B cell (primary cell): ENCODE measurements around the gene TIMM10. TPM values are rescaled to one million over a fixed set of nuclear protein-coding genes. Genes with fewer than 3 reads are reported as not detected.

Experiments used
- ATAC-seq: fragments of 200-7000 bp; cut with Tn5 transposase; one replicate; pipeline ENCODE4 v1.10.0; 2021; ENCODE audit warnings: low read depth, mild to moderate bottlenecking, moderate number of reproducible peaks, moderate library complexity
- CTCF ChIA-PET: fragments of 350-600 bp; sonication (Branson Sonifier 250); formaldehyde crosslinking; loops from one replicate; lab custom pipeline; 2021; ENCODE audit warnings: antibody characterized with exemption, inconsistent platforms; lab: Charles Lee
- POLR2A ChIA-PET: fragments of 350-600 bp; sonication (Branson Sonifier 250); formaldehyde crosslinking; loops from one replicate; lab custom pipeline; 2021; ENCODE audit warnings: antibody characterized with exemption; lab: Charles Lee
- DNase-seq: peaks from one replicate; pipeline ENCODE4 v3.0.0; 2013
- H2AFZ ChIP-seq: 2 replicates; pipeline ENCODE4 v1.6.1; 2012; ENCODE audit warnings: mild to moderate bottlenecking, low read depth, low read length; ENCODE audit not compliant: insufficient read depth, poor library complexity, severe bottlenecking
- H3K27ac ChIP-seq, 2 donors: 1 replicate in 1 of 2; 2 replicates in 1 of 2; pipeline ENCODE4 v1.5.1; 2012 to 2013; ENCODE audit warnings: low read length in 2 of 2, mild to moderate bottlenecking in 2 of 2, moderate library complexity in 1 of 2
- H3K27me3 ChIP-seq, 4 experiments: fragments of 200-600 bp in 1 of 4; sonication (generic) in 1 of 4; replicated peaks in 1 of 4; 1 replicate in 2 of 4; 2 replicates in 2 of 4; pipeline versions ENCODE4 v1.6.1 to v1.7.0; 2013 to 2016; ENCODE audit warnings: low read length in 3 of 4, mild to moderate bottlenecking in 2 of 4, mixed read lengths in 1 of 4, moderate library complexity in 1 of 4; ENCODE audit not compliant: insufficient read depth in 4 of 4, control insufficient read depth in 3 of 4; ENCODE audit errors: control extremely low read depth in 1 of 4
- H3K36me3 ChIP-seq, 2 experiments: replicated peaks in 1 of 2; 1 replicate in 1 of 2; 2 replicates in 1 of 2; pipeline versions ENCODE4 v1.6.1 to v1.7.1; 2013; ENCODE audit warnings: low read length in 1 of 2; ENCODE audit not compliant: insufficient read depth in 2 of 2, control insufficient read depth in 1 of 2; ENCODE audit errors: control extremely low read depth in 1 of 2, extremely low read depth in 1 of 2
- H3K4me1 ChIP-seq, 2 donors: fragments of 200-600 bp in 1 of 2; sonication (generic) in 1 of 2; 1 replicate in 1 of 2; 2 replicates in 1 of 2; pipeline versions ENCODE4 v1.5.1 to v1.6.1; 2013 to 2017; ENCODE audit warnings: low read length in 2 of 2; ENCODE audit not compliant: control insufficient read depth in 2 of 2, insufficient read depth in 2 of 2
- H3K4me2 ChIP-seq: replicated peaks from 2 replicates; pipeline ENCODE3; 2012; ENCODE audit warnings: mild to moderate bottlenecking, low read depth, low read length; ENCODE audit not compliant: poor library complexity, severe bottlenecking
- H3K4me3 ChIP-seq, 5 experiments: fragments of 200-600 bp in 1 of 5; sonication (generic) in 1 of 5; 1 replicate in 3 of 5; 2 replicates in 2 of 5; pipeline versions ENCODE4 v1.5.1 to v1.7.0; 2011 to 2016; ENCODE audit warnings: low read length in 4 of 5, mild to moderate bottlenecking in 4 of 5, low read depth in 2 of 5, control low read depth in 1 of 5, moderate library complexity in 1 of 5; ENCODE audit not compliant: insufficient read depth in 1 of 5; ENCODE audit errors: control extremely low read depth in 1 of 5, extremely low read depth in 1 of 5
- H3K79me2 ChIP-seq: fragments of 200-600 bp; sonication (generic); one replicate; pipeline ENCODE4 v1.6.0; 2016; ENCODE audit warnings: low read length; ENCODE audit not compliant: control insufficient read depth, insufficient read depth
- H3K9ac ChIP-seq: fragments of 200-600 bp; sonication (generic); 2 replicates; pipeline ENCODE4 v1.6.1; 2017; ENCODE audit warnings: mild to moderate bottlenecking, low read length, moderate library complexity
- H3K9me3 ChIP-seq, 3 donors: one replicate each; pipeline versions ENCODE4 v1.6.1 to v1.7.1; 2013; ENCODE audit warnings: low read length in 2 of 3; ENCODE audit not compliant: control insufficient read depth in 2 of 3, insufficient read depth in 1 of 3; ENCODE audit errors: control extremely low read depth in 1 of 3
- H4K20me1 ChIP-seq: 2 replicates; pipeline ENCODE4 v1.6.0; 2012; ENCODE audit warnings: mild to moderate bottlenecking, low read length; ENCODE audit not compliant: insufficient read depth, control insufficient read depth, poor library complexity, severe bottlenecking
- H3K27ac Mint-ChIP-seq: one replicate; pipeline ENCODE4 v1.8.0; 2021; ENCODE audit warnings: mixed read lengths
- H3K27me3 Mint-ChIP-seq: one replicate; pipeline ENCODE4 v1.8.0; 2021; ENCODE audit warnings: mixed read lengths
- H3K4me1 Mint-ChIP-seq: one replicate; pipeline ENCODE4 v1.8.0; 2021; ENCODE audit warnings: mixed read lengths
- H3K4me3 Mint-ChIP-seq: one replicate; pipeline ENCODE4 v1.8.0; 2021; ENCODE audit warnings: mixed read lengths
- H3K9me3 Mint-ChIP-seq: one replicate; pipeline ENCODE4 v1.8.0; 2022; ENCODE audit warnings: mixed read lengths; ENCODE audit not compliant: insufficient read depth
- EZH2 ChIP-seq: IDR thresholded peaks from 2 replicates; pipeline ENCODE4 v1.6.1; 2012; ENCODE audit warnings: borderline replicate concordance, low read depth, mild to moderate bottlenecking, moderate library complexity, low read length; ENCODE audit not compliant: insufficient read depth, poor library complexity, severe bottlenecking
- WGBS: methylation state at CpG from one replicate; pipeline ENCODE4 v1.1.5; 2013; ENCODE audit warnings: missing lambda C conversion rate; ENCODE audit not compliant: insufficient coverage; 5-methylcytosine and 5-hydroxymethylcytosine counted together
- intact Hi-C: fragments of 100-400 bp; cut with micrococcal nuclease; formaldehyde crosslinking; loops from one replicate; pipeline ENCODE4 v1.10.0; 2022
- polyA plus RNA-seq: library from polyadenylated mRNA; depleted of rRNA; stranded (reverse); fragments of >200 nt; gene quantifications from 2 replicates; pipeline ENCODE4 v1.2.3, GENCODE V29; 2012
- total RNA-seq, 2 donors: library from RNA; stranded (reverse); fragments of 120-200 nt in 1 of 2; gene quantifications; 1 replicate in 1 of 2; 2 replicates in 1 of 2; pipeline versions ENCODE4 v1.2.3 to v1.2.4, GENCODE V29; 2013 to 2022
- TF ChIP-seq, protein P1 (sequence below): fragments of 200-600 bp; IDR thresholded peaks from one replicate; pipeline ENCODE4 v1.8.0; 2022; ENCODE audit warnings: antibody characterized with exemption, mild to moderate bottlenecking

The TIMM10 gene
- total and polyA plus RNA-seq, 2 donors (not counting 1 experiment from before 2014, with no cell fraction given), result 36.5 to 39.6 TPM

DNA sequence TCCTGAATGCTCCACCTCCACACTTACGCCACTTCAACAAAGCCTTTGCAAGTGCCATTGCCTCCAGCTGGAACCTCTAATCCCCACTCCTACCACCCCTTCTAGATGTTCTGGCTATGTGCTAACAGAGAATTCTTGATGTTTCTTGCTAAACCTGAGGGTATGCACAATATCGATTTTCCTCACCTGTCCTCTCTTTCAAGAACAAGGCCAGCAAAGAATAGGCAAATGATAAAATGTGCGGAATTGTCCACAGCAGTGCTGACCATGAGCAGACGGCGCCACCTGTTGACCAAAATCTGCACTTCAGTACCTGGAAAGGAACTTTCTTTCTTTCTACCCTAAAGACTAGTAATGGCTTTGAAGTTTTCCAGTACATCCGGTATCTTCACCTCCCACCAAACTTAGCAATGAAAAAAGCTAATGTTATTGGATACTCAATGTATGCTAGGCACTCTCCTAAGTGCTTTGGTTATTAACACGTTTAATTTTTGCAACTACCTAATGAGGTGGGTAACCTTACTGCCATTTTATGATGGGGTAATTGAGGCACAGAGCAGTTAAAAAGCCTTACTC lies 3.4 kb downstream of the TIMM10 start:
- DNase-seq (peak; percentile 78), ATAC-seq (no peak)
- Histone ChIP-seq H3K27me3 (no peaks in the 10 kb centered on the region), H3K4me1 (peaks cover 13 to 17% of the 10 kb centered on the region in 2 donors), H3K36me3 (peaks cover 0 to 12% of the 10 kb centered on the region in 2 experiments), H4K20me1 (no peaks in the 10 kb centered on the region), H3K9ac (no peak overlapping the region), H3K9me3 (no peaks in the 10 kb centered on the region), H3K4me2 (no peak overlapping the region), H3K79me2 (peaks cover 12% of the 10 kb centered on the region), H2AFZ (no peak overlapping the region), H3K4me3 (no peak overlapping the region), H3K27ac (no peak overlapping the region)
- ChIA-PET CTCF (interaction anchor here (0.5 to 11.8 kb wide), 32 partner anchors 11 to 997 kb away, joined by 3 to 355 read pairs (median 6); partner anchors contain the start of genes RTN4RL2, SLC43A1, SSRP1 and TNKS1BP1), POLR2A (interaction anchor here (1.1 kb wide), 1 partner anchor 11 kb away, joined by 3 read pairs; no protein-coding TSS in a partner anchor)
- no peaks in the 10 kb centered on the region for H3K27me3 Mint-ChIP-seq
- H3K27ac Mint-ChIP-seq, result no peak overlapping the region
- H3K4me3 Mint-ChIP-seq, result no peak overlapping the region
- 33% methylated on average over 3 of the region's 7 CpGs for WGBS
- intact Hi-C loops, result loop anchor here (1.0 to 2.0 kb wide), 4 partner anchors 34 to 182 kb away; no protein-coding TSS in a partner anchor
- H3K4me1 Mint-ChIP-seq, result peaks cover 24% of the 10 kb centered on the region
- no peak for TF ChIP-seq EZH2
- TF ChIP-seq, protein P1, sequence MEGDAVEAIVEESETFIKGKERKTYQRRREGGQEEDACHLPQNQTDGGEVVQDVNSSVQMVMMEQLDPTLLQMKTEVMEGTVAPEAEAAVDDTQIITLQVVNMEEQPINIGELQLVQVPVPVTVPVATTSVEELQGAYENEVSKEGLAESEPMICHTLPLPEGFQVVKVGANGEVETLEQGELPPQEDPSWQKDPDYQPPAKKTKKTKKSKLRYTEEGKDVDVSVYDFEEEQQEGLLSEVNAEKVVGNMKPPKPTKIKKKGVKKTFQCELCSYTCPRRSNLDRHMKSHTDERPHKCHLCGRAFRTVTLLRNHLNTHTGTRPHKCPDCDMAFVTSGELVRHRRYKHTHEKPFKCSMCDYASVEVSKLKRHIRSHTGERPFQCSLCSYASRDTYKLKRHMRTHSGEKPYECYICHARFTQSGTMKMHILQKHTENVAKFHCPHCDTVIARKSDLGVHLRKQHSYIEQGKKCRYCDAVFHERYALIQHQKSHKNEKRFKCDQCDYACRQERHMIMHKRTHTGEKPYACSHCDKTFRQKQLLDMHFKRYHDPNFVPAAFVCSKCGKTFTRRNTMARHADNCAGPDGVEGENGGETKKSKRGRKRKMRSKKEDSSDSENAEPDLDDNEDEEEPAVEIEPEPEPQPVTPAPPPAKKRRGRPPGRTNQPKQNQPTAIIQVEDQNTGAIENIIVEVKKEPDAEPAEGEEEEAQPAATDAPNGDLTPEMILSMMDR, result peak; percentile 96
- no peaks in the 10 kb centered on the region for H3K9me3 Mint-ChIP-seq

- CTCF ChIA-PET, result interaction anchor here (0.6 to 11.8 kb wide), 5 partner anchors 9 to 118 kb away, joined by 3 to 355 read pairs (median 12); partner anchors contain the start of gene RTN4RL2
- no peaks in the 10 kb centered on the region for H4K20me1 ChIP-seq
- Mint-ChIP-seq H3K9me3 (no peaks in the 10 kb centered on the region), H3K27ac (no peak overlapping the region), H3K27me3 (no peaks in the 10 kb centered on the region), H3K4me1 (no peaks in the 10 kb centered on the region), H3K4me3 (no peak overlapping the region)
- no peaks in the 10 kb centered on the region for H3K9me3 ChIP-seq
- intact Hi-C loops, result no loop called here
- peaks cover 0 to 5% of the 10 kb centered on the region in 2 experiments for H3K36me3 ChIP-seq
- TF ChIP-seq EZH2, result no peak
- TF ChIP-seq, protein P1, result no peak
- no peaks in the 10 kb centered on the region for H3K4me1 ChIP-seq
- H3K27ac ChIP-seq, result no peak overlapping the region
- H3K4me3 ChIP-seq, result no peak overlapping the region
- no peak overlapping the region for H3K4me2 ChIP-seq
- no peak overlapping the region for H3K9ac ChIP-seq
- H3K27me3 ChIP-seq, result no peaks in the 10 kb centered on the region
- DNase-seq (no peak), ATAC-seq (no peak)
- POLR2A ChIA-PET, result no interaction called here
- no peaks in the 10 kb centered on the region for H3K79me2 ChIP-seq
- no peak overlapping the region for H2AFZ ChIP-seq
- 100% methylated on average over 4 of the region's 4 CpGs for WGBS
These were observed 7.1 kb downstream of the TIMM10 start for GRCh38 chr11:57523419-57523818.
